Heart left ventricle (tissue), 13 donors: ENCODE measurements around the gene KCNMA1.

Experiments
- POLR2A ChIP-seq, 2 donors: fragments of 450-650 bp; IDR thresholded peaks; one replicate each; pipeline ENCODE4 v1.6.1; 2017; ENCODE audit warnings: antibody characterized with exemption in 2 of 2, mild to moderate bottlenecking in 2 of 2, moderate library complexity in 2 of 2
- TF ChIP-seq, protein P1 (sequence below), 12 donors: fragments of 200-600 bp; sonication (generic) in 4 of 12; IDR thresholded peaks; one replicate each; pipeline versions ENCODE4 v1.5.0 to v1.8.0; 2018 to 2022; ENCODE audit warnings: antibody characterized with exemption in 12 of 12, mild to moderate bottlenecking in 5 of 12
- donor health status: ischemic (EF 13 %, LVEDD 7.1; RV severe dilation, severe dysfunction).
- donor health status: DM: no; HTN: yes; CAD: no.
- donor health status: DM: no; HTN: no; CAD: no.
- donor health status: ischemic (EF 25% LVEDD 6.9; RV normal size, moderate dysfunction).
- donor health status: ischemic (EF 25% LVEDD 5.7; RV mildly dilated, moderate dysfunction).
- donor health status: ischemic (EF 35%, LVEDD 5.7; RV mildly dilated, moderate dysfunction).
- donor health status: nonischemic (EF 11% LVEDD 7.7; RV severe dilation, severe dysfunction).
- donor health status: DM: yes; HTN: yes; CAD: no.
- donor health status: PGD.
- donor health status: ischemic (EF 29% LVEDD 5.4; RV normal size, mild dysfunction).
- donor health status: nonischemic (EF 23%, LVEDD 6.1; RV moderate dilation, normal function).

DNA sequence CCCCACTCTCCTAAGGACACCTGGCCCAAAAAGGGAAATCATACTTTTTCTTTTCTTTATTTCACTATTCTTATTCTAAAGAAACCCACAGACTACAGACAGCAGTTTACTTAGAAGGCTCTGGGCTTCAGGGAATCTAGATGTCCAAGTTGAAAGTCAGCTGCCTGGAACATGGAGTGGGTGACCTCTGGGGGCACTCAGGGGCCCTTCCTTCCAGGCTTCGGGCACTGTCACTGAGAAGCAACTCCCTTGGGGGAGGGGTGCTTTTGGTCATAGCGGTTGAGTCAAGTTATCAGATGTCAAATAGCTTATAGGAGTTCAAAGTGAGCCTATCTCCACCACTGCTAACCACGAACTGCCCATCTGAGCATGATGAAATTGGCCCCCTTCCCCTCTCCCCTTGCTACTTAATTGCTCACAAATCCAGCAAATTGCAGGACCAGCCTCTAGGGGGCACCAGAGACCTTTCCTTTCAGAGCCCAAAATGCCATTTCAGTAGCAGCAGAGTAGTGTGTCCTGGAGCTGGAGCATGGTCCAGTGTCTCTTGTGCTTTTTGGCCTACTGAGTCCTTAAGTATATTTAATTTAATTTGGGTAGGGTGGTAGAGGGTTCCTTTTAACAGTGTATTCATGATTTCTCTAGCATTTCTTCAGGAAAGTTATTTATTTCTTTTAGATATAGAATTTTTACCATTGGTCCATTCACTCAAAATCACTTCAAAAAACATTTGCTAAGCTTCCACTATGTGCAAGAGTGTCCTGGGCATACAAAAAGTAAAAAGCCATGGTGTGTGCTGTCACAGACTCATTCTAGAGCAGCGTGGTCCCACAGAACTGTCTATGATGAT, 463.8 kb downstream of the KCNMA1 start:
- TF ChIP-seq, protein P1, sequence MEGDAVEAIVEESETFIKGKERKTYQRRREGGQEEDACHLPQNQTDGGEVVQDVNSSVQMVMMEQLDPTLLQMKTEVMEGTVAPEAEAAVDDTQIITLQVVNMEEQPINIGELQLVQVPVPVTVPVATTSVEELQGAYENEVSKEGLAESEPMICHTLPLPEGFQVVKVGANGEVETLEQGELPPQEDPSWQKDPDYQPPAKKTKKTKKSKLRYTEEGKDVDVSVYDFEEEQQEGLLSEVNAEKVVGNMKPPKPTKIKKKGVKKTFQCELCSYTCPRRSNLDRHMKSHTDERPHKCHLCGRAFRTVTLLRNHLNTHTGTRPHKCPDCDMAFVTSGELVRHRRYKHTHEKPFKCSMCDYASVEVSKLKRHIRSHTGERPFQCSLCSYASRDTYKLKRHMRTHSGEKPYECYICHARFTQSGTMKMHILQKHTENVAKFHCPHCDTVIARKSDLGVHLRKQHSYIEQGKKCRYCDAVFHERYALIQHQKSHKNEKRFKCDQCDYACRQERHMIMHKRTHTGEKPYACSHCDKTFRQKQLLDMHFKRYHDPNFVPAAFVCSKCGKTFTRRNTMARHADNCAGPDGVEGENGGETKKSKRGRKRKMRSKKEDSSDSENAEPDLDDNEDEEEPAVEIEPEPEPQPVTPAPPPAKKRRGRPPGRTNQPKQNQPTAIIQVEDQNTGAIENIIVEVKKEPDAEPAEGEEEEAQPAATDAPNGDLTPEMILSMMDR (IDR thresholded peaks at IDR 0.05) = peak; percentile 74 to 95 (median 86)
- no peak for TF ChIP-seq POLR2A (IDR thresholded peaks at IDR 0.05)
